ENCODE data around the gene RYR2. TPM values are rescaled to one million over a fixed set of nuclear protein-coding genes. Genes with fewer than 3 reads are reported as not detected.

The RYR2 gene
- total and polyA plus RNA-seq, 3 donors from 2014 or later, result 5.4 to 9.5 (median 9.1) TPM

Small RNA genes lying within 50 kb of the gene (microRNA-seq; reads per million reads assigned to microRNA genes)
- 0 to 0.69 reads per million in 2 donors for gene MIR4428 (ENCODE audit: borderline number of aligned reads in 2 of 2, borderline replicate concordance in 1 of 2)

Small RNA genes lying within 50 kb of the gene (small RNA-seq; reads per million reads assigned to genes)
- gene MIR4428 (0 reads per million in 2 donors), gene RF00402 (0 reads per million in 2 donors)

Other genes starting within 250 kb of the RYR2 start
- gene MTR, start 246.9 kb upstream of the RYR2 start, total RNA-seq, result 10 to 100 TPM; 54.0 to 65.4 TPM
- gene MTR, start 246.9 kb upstream of the RYR2 start, polyA plus RNA-seq (ENCODE audit: insufficient read depth, low read depth, low replicate concordance), result 23.4 TPM
- gene MT1HL1, start 37.7 kb upstream of the RYR2 start, total RNA-seq, result not detected
- gene MT1HL1, start 37.7 kb upstream of the RYR2 start, polyA plus RNA-seq (ENCODE audit: insufficient read depth, low read depth, low replicate concordance), result not detected